Adrenal gland (tissue), 12 donors: Measurements from ENCODE around the gene B4GALT7. TPM values are rescaled to one million over a fixed set of nuclear protein-coding genes. Genes with fewer than 3 reads are reported as not detected.

Experiments used
- DNase-seq, 7 donors: peaks; one replicate each; pipeline ENCODE4 v3.0.0-alpha.2; 2019 to 2020
- H3K27ac ChIP-seq, 5 donors: fragments of 200-600 bp; sonication (generic) in 4 of 5; 1 replicate in 3 of 5; 2 replicates in 2 of 5; pipeline versions ENCODE4 v1.5.1 to v1.8.0; 2016 to 2020; ENCODE audit warnings: mild to moderate bottlenecking in 1 of 5
- H3K27me3 ChIP-seq: fragments of 200-600 bp; 2 replicates; pipeline ENCODE4 v1.8.0; 2021
- H3K36me3 ChIP-seq, 2 donors: fragments of 200-600 bp; replicated peaks in 1 of 2; 1 replicate in 1 of 2; 2 replicates in 1 of 2; pipeline versions ENCODE4 v1.5.1 to v1.8.0; 2018 to 2022
- H3K4me1 ChIP-seq, 2 donors: fragments of 200-600 bp; replicated peaks in 1 of 2; 1 replicate in 1 of 2; 2 replicates in 1 of 2; pipeline versions ENCODE4 v1.5.1 to v1.8.0; 2018 to 2021
- H3K4me3 ChIP-seq, 4 donors: fragments of 200-600 bp; sonication (generic) in 3 of 4; one replicate each; pipeline ENCODE4 v1.5.1; 2016 to 2018
- H3K9me3 ChIP-seq, 3 donors: fragments of 200-600 bp; sonication (generic) in 1 of 3; replicated peaks in 1 of 3; 1 replicate in 2 of 3; 2 replicates in 1 of 3; pipeline versions ENCODE4 v1.5.1 to v1.8.0; 2016 to 2021
- CTCF ChIP-seq, 6 experiments: fragments of 450-650 bp in 4 of 6; fragments of 200-600 bp in 2 of 6; sonication (generic) in 1 of 6; IDR thresholded peaks; 1 replicate in 5 of 6; 2 replicates in 1 of 6; pipeline versions ENCODE4 v1.5.1 to v1.8.0; 2016 to 2021; ENCODE audit warnings: antibody characterized with exemption in 6 of 6, mild to moderate bottlenecking in 2 of 6, moderate library complexity in 1 of 6
- POLR2A ChIP-seq, 2 donors: fragments of 450-650 bp; IDR thresholded peaks; one replicate each; pipeline ENCODE4 v1.6.1; 2017; ENCODE audit warnings: antibody characterized with exemption in 2 of 2, mild to moderate bottlenecking in 2 of 2, moderate library complexity in 1 of 2
- WGBS, 4 donors: extraction: QIAGEN DNeasy Blood & Tissue Kit in 2 of 4; methylation state at CpG; one replicate each; pipeline versions ENCODE4 v1.1.5 to v1.1.7; 2013 to 2017; 5-methylcytosine and 5-hydroxymethylcytosine counted together
- intact Hi-C, 2 donors: fragments of 100-400 bp; cut with DNase I; formaldehyde crosslinking; loops; one replicate each; pipeline versions ENCODE4 v1.14.1 to v1.15.0; 2022 to 2023
- polyA plus RNA-seq, 3 donors: library from polyadenylated mRNA; stranded (reverse); fragments of 200-250 nt in 2 of 3; fragments of 350-450 nt in 1 of 3; fragmentation: Illumina TruSeq in 1 of 3; extraction: RNeasy Lipid Tissue Mini Kit (QIAGEN cat#74804) in 1 of 3; gene quantifications; one replicate each; pipeline ENCODE4 v1.2.3, GENCODE V29; 2013 to 2014
- total RNA-seq, 9 donors: library from RNA; depleted of rRNA in 4 of 9; stranded (reverse); fragments of >200 nt in 4 of 9; fragments of 120-200 nt in 1 of 9; fragmentation: NEBNext Ultra II Directional in 1 of 9; extraction: Animal tissue kit (Norgen Biotek cat#: 25700) in 1 of 9; gene quantifications; one replicate each; pipeline versions ENCODE4 v1.1.0 to v1.2.4, GENCODE V29; 2013 to 2023
- donor health status: healthy with polysubstance abuse.
- donor health status: Bipolar disorder and iron deficiency.
- donor health status: DM: yes; HTN: yes; CAD: no.
- donor health status: DM: no; HTN: no; CAD: no.
- donor health status: DM: no; HTN: no; CAD: no.
- donor health status: DM: yes; HTN: yes; CAD: no.

The B4GALT7 gene
- total and polyA plus RNA-seq, 12 donors = 22.7 to 131 (median 43.8) TPM

GRCh38 chr5:177575488-177575887 lies 24.4 kb upstream of the B4GALT7 start:
- Histone ChIP-seq H3K27me3 (no peaks in the 10 kb centered on the region), H3K4me3 (no peak overlapping the region), H3K4me1 (no peaks in the 10 kb centered on the region), H3K36me3 (no peaks in the 10 kb centered on the region), H3K9me3 (no peaks in the 10 kb centered on the region), H3K27ac (no peak overlapping the region)
- TF ChIP-seq POLR2A (IDR thresholded peaks at IDR 0.05) = no peak
- no peak for TF ChIP-seq CTCF (IDR thresholded peaks at IDR 0.05)
- WGBS, 4 donors = 57 to 62% (median 57%) methylated on average over 1 of the region's 1 CpG
- intact Hi-C loops = no loop called here
- DNase-seq = no peak

- intact Hi-C loops = no loop called here
- H3K27ac ChIP-seq = no peak overlapping the region
- no peaks in the 10 kb centered on the region for H3K9me3 ChIP-seq
- H3K4me3 ChIP-seq = no peak overlapping the region
- H3K4me1 ChIP-seq = no peaks in the 10 kb centered on the region
- no peaks in the 10 kb centered on the region for H3K36me3 ChIP-seq
- TF ChIP-seq POLR2A (IDR thresholded peaks at IDR 0.05) (no peak), CTCF (IDR thresholded peaks at IDR 0.05) (no peak)
- WGBS, 4 donors = 73 to 83% (median 77%) methylated on average over 10 of the region's 10 CpGs
- H3K27me3 ChIP-seq = no peaks in the 10 kb centered on the region
- no peak for DNase-seq
Measured at GRCh38 chr5:177576169-177576568, 23.8 kb upstream of the B4GALT7 start.

- DNase-seq = no peak
- H3K4me1 ChIP-seq = no peaks in the 10 kb centered on the region
- whole genome bisulfite sequencing, 4 donors = 88 to 94% (median 88%) methylated on average over 8 of the region's 8 CpGs
- no peaks in the 10 kb centered on the region for H3K36me3 ChIP-seq
- intact Hi-C loops = no loop called here
- H3K27ac ChIP-seq = no peak overlapping the region
- H3K9me3 ChIP-seq = no peaks in the 10 kb centered on the region
- TF ChIP-seq CTCF (IDR thresholded peaks at IDR 0.05) = no peak
- no peak for TF ChIP-seq POLR2A (IDR thresholded peaks at IDR 0.05)
- H3K4me3 ChIP-seq = no peak overlapping the region
- H3K27me3 ChIP-seq = no peaks in the 10 kb centered on the region
Measured at GRCh38 chr5:177578316-177578715, 21.6 kb upstream of the B4GALT7 start.

GRCh38 chr5:177588413-177588909 lies 11.5 kb upstream of the B4GALT7 start:
- Histone ChIP-seq H3K4me1 (peaks cover 5 to 9% of the 10 kb centered on the region in 2 donors), H3K36me3 (peaks cover 0 to 2% of the 10 kb centered on the region in 2 donors), H3K4me3 (no peak overlapping the region), H3K27ac (no peak overlapping the region), H3K27me3 (no peaks in the 10 kb centered on the region), H3K9me3 (no peaks in the 10 kb centered on the region)
- no peak for TF ChIP-seq CTCF (IDR thresholded peaks at IDR 0.05)
- TF ChIP-seq POLR2A (IDR thresholded peaks at IDR 0.05) = no peak
- 45 to 59% (median 51%) methylated on average over 13 of the region's 13 CpGs for WGBS, 4 donors
- no peak for DNase-seq
- intact Hi-C loops = no loop called here
